IMR-90 (cell line): ENCODE data around the gene OAS3. TPM values are rescaled to one million over a fixed set of nuclear protein-coding genes. Genes with fewer than 3 reads are reported as not detected.

ENCODE experiments used
- ATAC-seq: fragments of 200-7000 bp; cut with Tn5 transposase; 2 replicates; pipeline ENCODE4 v1.9.1; 2020; ENCODE audit warnings: low read depth, mild to moderate bottlenecking, moderate library complexity
- BruUV-seq: library from RNA; stranded (reverse); fragments of 400-500 nt; replicated peaks from 2 replicates; lab custom pipeline; 2021; lab: Mats Ljungman, UMichigan
- CTCF ChIA-PET: fragments of 300-600 bp; formaldehyde crosslinking; extraction: SDS; loops from one replicate; lab custom pipeline; 2021; ENCODE audit warnings: antibody characterized with exemption; lab: Yijun Ruan, JAX
- POLR2A ChIA-PET: fragments of 300-600 bp; sonication (Branson Sonifier 250); formaldehyde crosslinking; loops from one replicate; lab custom pipeline; 2022; ENCODE audit warnings: antibody characterized with exemption; ENCODE audit not compliant: unreplicated experiment; lab: Charles Lee
- DNase-seq: peaks from one replicate; pipeline ENCODE4 v3.0.0; 2013
- H2AFZ ChIP-seq: replicated peaks from 2 replicates; pipeline ENCODE3; 2013; ENCODE audit warnings: low read length, mild to moderate bottlenecking; ENCODE audit not compliant: poor library complexity
- H2AK5ac ChIP-seq: 2 replicates; pipeline ENCODE4 v1.6.1; 2013; ENCODE audit warnings: low read depth, low read length, inconsistent platforms
- H2AK9ac ChIP-seq: replicated peaks from 2 replicates; pipeline ENCODE3; 2013; ENCODE audit warnings: mild to moderate bottlenecking, low read depth, low read length, moderate library complexity; ENCODE audit not compliant: poor library complexity
- H2BK120ac ChIP-seq: 2 replicates; pipeline ENCODE4 v1.6.1; 2013; ENCODE audit warnings: low read depth, low read length, inconsistent platforms
- H2BK15ac ChIP-seq: 3 replicates; pipeline ENCODE4 v1.6.1; 2013; ENCODE audit warnings: low read depth, low read length, inconsistent platforms
- H2BK20ac ChIP-seq: 2 replicates; pipeline ENCODE4 v1.6.1; 2013; ENCODE audit warnings: low read depth, mild to moderate bottlenecking, inconsistent platforms, low read length, moderate library complexity
- H2BK5ac ChIP-seq: 2 replicates; pipeline ENCODE4 v1.6.1; 2013; ENCODE audit warnings: mild to moderate bottlenecking, low read depth, low read length, inconsistent platforms; ENCODE audit not compliant: poor library complexity, severe bottlenecking
- H3K14ac ChIP-seq: replicated peaks from 2 replicates; pipeline ENCODE4 v1.6.1; 2013; ENCODE audit warnings: low read depth, low read length, inconsistent platforms
- H3K18ac ChIP-seq: 2 replicates; pipeline ENCODE4 v1.6.1; 2013; ENCODE audit warnings: low read depth, low read length, control low read depth
- H3K23ac ChIP-seq: 2 replicates; pipeline ENCODE4 v1.6.1; 2013; ENCODE audit warnings: low read depth, low read length, inconsistent platforms
- H3K27ac ChIP-seq: 2 replicates; pipeline ENCODE4 v1.5.1; 2013; ENCODE audit warnings: mild to moderate bottlenecking, control low read depth, low read length; ENCODE audit not compliant: insufficient read depth
- H3K27me3 ChIP-seq: 2 replicates; pipeline ENCODE4 v1.6.1; 2013; ENCODE audit warnings: low read length; ENCODE audit not compliant: control insufficient read depth, insufficient read depth
- H3K36me3 ChIP-seq: 2 replicates; pipeline ENCODE4 v1.6.1; 2013; ENCODE audit warnings: low read length, mixed read lengths; ENCODE audit not compliant: control insufficient read depth, insufficient read depth
- H3K4ac ChIP-seq: 2 replicates; pipeline ENCODE4 v1.6.1; 2013; ENCODE audit warnings: low read depth, low read length, inconsistent platforms
- H3K4me1 ChIP-seq: 2 replicates; pipeline ENCODE4 v1.6.1; 2013; ENCODE audit warnings: low read length, mixed read lengths; ENCODE audit not compliant: control insufficient read depth, insufficient read depth
- H3K4me2 ChIP-seq: 2 replicates; pipeline ENCODE4 v1.6.1; 2013; ENCODE audit warnings: low read depth, mild to moderate bottlenecking, control low read depth, low read length, moderate library complexity
- H3K4me3 ChIP-seq: 2 replicates; pipeline ENCODE4 v1.5.1; 2013; ENCODE audit warnings: low read depth, mild to moderate bottlenecking, control low read depth, low read length, moderate library complexity; ENCODE audit not compliant: insufficient read depth
- H3K56ac ChIP-seq: 2 replicates; pipeline ENCODE4 v1.6.1; 2013; ENCODE audit warnings: low read length, inconsistent platforms; ENCODE audit not compliant: insufficient read depth; ENCODE audit errors: extremely low read depth
- H3K79me1 ChIP-seq, 2 experiments: 2 replicates each; pipeline ENCODE4 v1.6.1; 2013; ENCODE audit warnings: low read length in 2 of 2, inconsistent platforms in 1 of 2, low read depth in 1 of 2
- H3K9ac ChIP-seq: 2 replicates; pipeline ENCODE4 v1.6.1; 2013; ENCODE audit warnings: low read depth, low read length, control low read depth
- H3K9me1 ChIP-seq: 2 replicates; pipeline ENCODE4 v1.6.1; 2013; ENCODE audit warnings: low read length, inconsistent platforms; ENCODE audit not compliant: insufficient read depth
- H3K9me3 ChIP-seq: 2 replicates; pipeline ENCODE4 v1.6.1; 2013; ENCODE audit warnings: low read length; ENCODE audit not compliant: control insufficient read depth, insufficient read depth
- H4K20me1 ChIP-seq: 2 replicates; pipeline ENCODE4 v1.6.1; 2013; ENCODE audit warnings: low read length, inconsistent platforms; ENCODE audit not compliant: insufficient read depth
- H4K5ac ChIP-seq: 2 replicates; pipeline ENCODE4 v1.6.1; 2013; ENCODE audit warnings: mild to moderate bottlenecking, low read depth, low read length, control low read depth
- H4K8ac ChIP-seq, 2 experiments: 2 replicates each; pipeline ENCODE4 v1.6.1; 2013; ENCODE audit warnings: low read depth in 2 of 2, low read length in 2 of 2, control low read depth in 1 of 2, inconsistent platforms in 1 of 2
- H4K91ac ChIP-seq: 2 replicates; pipeline ENCODE4 v1.6.1; 2013; ENCODE audit warnings: low read depth, low read length, inconsistent platforms; ENCODE audit not compliant: insufficient read depth
- CEBPB ChIP-seq: IDR thresholded peaks from 2 replicates; pipeline ENCODE4 v1.6.1; 2012; ENCODE audit warnings: low read depth, low read length, improper control_type of control experiment
- CHD1 ChIP-seq: IDR thresholded peaks from 2 replicates; pipeline ENCODE4 v1.6.1; 2012; ENCODE audit warnings: low read depth, low read length, improper control_type of control experiment
- MAFK ChIP-seq: IDR thresholded peaks from 2 replicates; pipeline ENCODE4 v1.6.1; 2012; ENCODE audit warnings: low read depth, low read length, improper control_type of control experiment
- MXI1 ChIP-seq: IDR thresholded peaks from 2 replicates; pipeline ENCODE4 v1.6.1; 2012; ENCODE audit warnings: low read depth, mild to moderate bottlenecking, low read length, moderate library complexity, borderline replicate concordance
- NFE2L2 ChIP-seq: fragments of 150-350 bp; IDR thresholded peaks from 2 replicates; pipeline ENCODE4 v1.6.1; 2016; ENCODE audit warnings: low read depth, mild to moderate bottlenecking, low read length
- POLR2A ChIP-seq: IDR thresholded peaks from 2 replicates; pipeline ENCODE4 v1.6.1; 2012; ENCODE audit warnings: mild to moderate bottlenecking, low read depth, low read length
- RFX5 ChIP-seq: IDR thresholded peaks from 2 replicates; pipeline ENCODE4 v1.8.0; 2012; ENCODE audit warnings: low read depth, mild to moderate bottlenecking, low read length, moderate library complexity
- USF2 ChIP-seq: fragments of 150-350 bp; IDR thresholded peaks from 2 replicates; pipeline ENCODE4 v1.6.1; 2017; ENCODE audit warnings: mild to moderate bottlenecking, antibody characterized with exemption, low read length, low read depth
- WGBS, 2 experiments: methylation state at CpG; one replicate each; pipeline versions ENCODE4 v1.1.5 to v1.1.7; 2013; ENCODE audit warnings: missing lambda C conversion rate in 2 of 2; ENCODE audit not compliant: insufficient read length in 1 of 2; ENCODE audit errors: extremely low coverage in 2 of 2; 5-methylcytosine and 5-hydroxymethylcytosine counted together
- dilution Hi-C: fragments of 300-500 bp; cut with HindIII; formaldehyde crosslinking; loops from one replicate; pipeline ENCODE4 v1.14.3; 2018; ENCODE audit warnings: low sequenced_read_pairs; ENCODE audit not compliant: unreplicated experiment
- in situ Hi-C: fragments of 300-500 bp; cut with MboI; formaldehyde crosslinking; loops from 3 replicates; pipeline ENCODE4 v1.14.3; 2019; ENCODE audit warnings: low sequenced_read_pairs, inconsistent platforms, mixed read lengths
- intact Hi-C: fragments of 100-400 bp; cut with micrococcal nuclease; formaldehyde crosslinking; loops from 2 replicates; pipeline ENCODE4 v1.10.0; 2022
- polyA plus RNA-seq, 3 experiments: library from polyadenylated mRNA; depleted of rRNA; stranded (reverse); fragments of >200 nt; gene quantifications; 2 replicates each; pipeline ENCODE4 v1.2.3, GENCODE V29; 2012; ENCODE audit warnings: low replicate concordance in 1 of 3
- total RNA-seq: library from RNA; depleted of rRNA; stranded (reverse); fragments of >200 nt; gene quantifications from 2 replicates; pipeline ENCODE4 v1.2.3, GENCODE V29; 2012

The OAS3 gene
- total and polyA plus RNA-seq, 2 of the 4 experiments (the other 2 are of a cell fraction) = 4.1 to 7.8 TPM

DNA sequence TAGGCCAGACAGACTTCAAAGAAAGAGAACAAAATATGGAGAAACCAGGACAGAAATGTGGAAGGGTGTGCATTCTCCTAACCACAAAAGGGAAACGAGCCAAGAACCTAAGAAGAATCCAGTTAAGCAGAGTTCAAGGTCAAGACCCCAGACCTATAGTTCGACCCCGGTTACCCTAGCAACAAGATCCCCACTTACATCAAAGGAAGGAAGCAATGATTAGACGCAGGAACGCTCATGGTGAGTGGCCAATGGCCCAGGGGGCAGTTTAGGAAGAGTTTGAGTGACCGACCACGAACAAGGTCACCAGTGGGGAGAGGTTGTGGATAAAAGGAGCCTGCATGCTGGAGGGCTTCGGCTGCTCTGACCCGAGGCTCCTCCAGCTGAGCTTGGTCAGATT is 76.3 kb downstream of the OAS3 start:
- ATAC-seq (no peak), DNase-seq (no peak)
- Histone ChIP-seq H2BK15ac (no peak overlapping the region), H3K18ac (no peak overlapping the region), H3K9me1 (no peaks in the 10 kb centered on the region), H4K5ac (no peak overlapping the region), H3K56ac (no peak overlapping the region), H3K27me3 (no peaks in the 10 kb centered on the region), H3K9ac (no peak overlapping the region), H3K23ac (no peak overlapping the region), H3K79me1 (no peaks in the 10 kb centered on the region), H3K4me3 (no peak overlapping the region), H3K9me3 (no peaks in the 10 kb centered on the region), H2AK5ac (no peak overlapping the region), H2AK9ac (no peak overlapping the region), H3K27ac (no peak overlapping the region), H2BK20ac (no peak overlapping the region), H4K20me1 (no peaks in the 10 kb centered on the region), H3K4me2 (no peak overlapping the region), H4K8ac (no peak overlapping the region), H3K4me1 (no peaks in the 10 kb centered on the region), H2BK120ac (no peak overlapping the region), H3K14ac (no peak overlapping the region), H3K4ac (no peak overlapping the region), H4K91ac (no peak overlapping the region), H2BK5ac (no peak overlapping the region), H2AFZ (no peak overlapping the region), H3K36me3 (no peaks in the 10 kb centered on the region)
- dilution Hi-C loops = no loop called here
- ChIA-PET CTCF (no interaction called here), POLR2A (no interaction called here)
- no peak for TF ChIP-seq USF2
- TF ChIP-seq POLR2A = no peak
- no peak for TF ChIP-seq CEBPB
- TF ChIP-seq RFX5 = no peak
- TF ChIP-seq MAFK = no peak
- TF ChIP-seq NFE2L2 = no peak
- no peak for TF ChIP-seq CHD1
- no peak for TF ChIP-seq MXI1
- no CpG with 5 or more reads among the region's 9 CpGs for WGBS, 2 experiments
- BruUV-seq = no TSS peak
- in situ Hi-C loops = no loop called here
- intact Hi-C loops = no loop called here
